Activated CD8-positive, alpha-beta memory T cell treated with anti-CD3 and anti-CD28 coated beads for 1 hour (primary cell): ENCODE measurements around the gene AMPD1.

Experiments
- DNase-seq, 2 donors: peaks; one replicate each; pipeline ENCODE4 v3.0.0-alpha.2; 2020; ENCODE audit warnings: low read depth in 1 of 2; ENCODE audit errors: extremely low read depth in 1 of 2

Gene AMPD1

GRCh38 chr1:114700036-114700600 is 4.8 kb upstream of the AMPD1 start:
- no peak for DNase-seq

- no peak for DNase-seq
Measured at GRCh38 chr1:114696810-114697209, 1.5 kb upstream of the AMPD1 start.

GRCh38 chr1:114694540-114695310 is 621 bp downstream of the AMPD1 start:
- DNase-seq = no peak

DNA sequence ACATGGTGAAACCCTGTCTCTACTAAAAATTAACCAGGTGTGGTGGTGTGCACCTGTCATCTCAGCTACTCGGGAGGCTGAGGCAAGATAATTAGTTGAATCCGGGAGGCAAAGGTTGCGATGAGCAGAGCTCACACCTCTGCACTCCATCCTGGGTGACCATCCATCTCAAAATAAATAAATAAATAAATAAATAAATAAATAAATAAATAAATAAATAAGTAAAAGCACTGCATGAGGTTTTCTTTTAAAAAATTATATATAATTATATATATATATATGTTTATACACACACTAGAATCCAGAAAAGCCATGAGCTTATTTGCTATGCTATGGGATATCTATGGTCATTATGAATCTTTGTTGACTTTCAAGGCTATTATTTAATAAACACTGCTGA is 2.4 kb downstream of the AMPD1 start:
- no peak for DNase-seq

GRCh38 chr1:114691061-114691460 is 4.3 kb downstream of the AMPD1 start:
- DNase-seq = no peak

DNA sequence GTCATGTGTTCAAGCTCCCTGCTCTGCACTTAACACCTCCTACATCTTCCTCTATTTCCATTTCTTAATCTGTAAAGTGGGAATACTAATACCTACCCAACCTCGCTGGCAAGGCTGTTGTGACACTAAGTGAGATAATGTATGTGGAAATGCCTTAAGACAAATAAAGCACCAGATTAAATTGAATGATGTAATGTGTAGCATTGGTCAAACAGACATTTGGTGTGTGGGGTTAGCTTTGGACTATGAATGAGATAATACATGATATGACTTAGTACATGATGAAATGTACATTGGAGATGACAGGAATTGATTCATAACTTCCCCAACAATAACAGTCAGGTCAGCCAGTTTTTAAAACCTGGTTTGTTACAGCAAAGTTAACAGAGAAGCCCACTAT is 5.2 kb downstream of the AMPD1 start:
- DNase-seq = no peak

DNA sequence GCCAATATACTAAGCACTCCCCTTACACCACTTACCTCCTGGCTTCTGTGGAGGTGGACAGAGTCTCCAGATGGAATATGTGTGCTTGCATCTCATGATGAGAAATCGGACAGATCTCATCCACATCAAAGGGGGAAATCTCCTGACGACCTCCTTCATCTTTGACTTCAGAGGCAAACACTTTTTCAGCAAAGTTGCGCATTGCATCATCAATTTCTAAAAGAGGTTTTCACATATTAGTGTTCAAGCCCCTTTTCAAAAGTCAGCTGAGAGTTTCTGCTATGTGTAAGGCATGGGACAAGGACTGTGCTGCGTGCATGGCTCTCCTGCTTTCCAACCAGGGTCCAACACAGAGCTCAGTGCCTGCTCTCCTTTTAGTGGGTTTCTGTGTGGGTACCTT is 6.8 kb downstream of the AMPD1 start:
- DNase-seq = no peak

DNA sequence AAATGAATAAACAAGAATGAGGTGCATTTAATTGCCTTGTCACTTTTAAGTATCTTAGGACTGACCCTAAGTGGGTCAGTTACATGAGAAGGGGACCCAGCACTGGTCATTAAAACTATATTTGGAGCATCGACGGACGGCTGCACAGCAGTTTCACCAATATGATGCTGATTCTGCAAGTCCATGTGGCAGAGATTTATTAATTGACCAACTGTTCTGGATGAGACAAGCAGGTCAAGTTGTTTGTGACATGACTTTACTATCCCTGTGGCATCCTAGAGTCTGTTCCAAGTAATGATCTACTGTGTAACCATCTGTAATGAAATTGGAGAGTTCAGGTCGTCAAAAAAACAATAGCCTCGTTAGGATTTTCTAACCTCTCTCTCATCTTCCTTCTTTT is 9.5 kb downstream of the AMPD1 start:
- no peak for DNase-seq

GRCh38 chr1:114677691-114678090 is 17.7 kb downstream of the AMPD1 start:
- DNase-seq = no peak

- no peak for DNase-seq
Measured at GRCh38 chr1:114676115-114676514, 19.2 kb downstream of the AMPD1 start.

DNA sequence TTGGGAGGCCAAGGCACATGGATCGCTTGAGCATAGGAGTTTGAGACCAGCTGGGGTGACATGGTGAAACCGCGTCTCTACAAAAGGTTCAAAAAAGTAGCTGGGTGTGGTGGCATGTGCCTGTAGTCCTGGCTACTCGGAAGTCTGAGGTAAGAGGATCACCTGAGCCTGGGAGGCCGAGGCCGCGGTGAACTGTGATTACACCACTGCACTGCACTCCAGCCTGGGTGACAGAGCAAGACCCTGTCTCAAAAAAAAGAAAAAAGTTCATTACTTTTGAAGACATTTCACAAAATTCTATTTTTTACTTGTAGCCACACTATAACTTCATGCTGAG is 23.4 kb downstream of the AMPD1 start:
- no peak for DNase-seq

DNA sequence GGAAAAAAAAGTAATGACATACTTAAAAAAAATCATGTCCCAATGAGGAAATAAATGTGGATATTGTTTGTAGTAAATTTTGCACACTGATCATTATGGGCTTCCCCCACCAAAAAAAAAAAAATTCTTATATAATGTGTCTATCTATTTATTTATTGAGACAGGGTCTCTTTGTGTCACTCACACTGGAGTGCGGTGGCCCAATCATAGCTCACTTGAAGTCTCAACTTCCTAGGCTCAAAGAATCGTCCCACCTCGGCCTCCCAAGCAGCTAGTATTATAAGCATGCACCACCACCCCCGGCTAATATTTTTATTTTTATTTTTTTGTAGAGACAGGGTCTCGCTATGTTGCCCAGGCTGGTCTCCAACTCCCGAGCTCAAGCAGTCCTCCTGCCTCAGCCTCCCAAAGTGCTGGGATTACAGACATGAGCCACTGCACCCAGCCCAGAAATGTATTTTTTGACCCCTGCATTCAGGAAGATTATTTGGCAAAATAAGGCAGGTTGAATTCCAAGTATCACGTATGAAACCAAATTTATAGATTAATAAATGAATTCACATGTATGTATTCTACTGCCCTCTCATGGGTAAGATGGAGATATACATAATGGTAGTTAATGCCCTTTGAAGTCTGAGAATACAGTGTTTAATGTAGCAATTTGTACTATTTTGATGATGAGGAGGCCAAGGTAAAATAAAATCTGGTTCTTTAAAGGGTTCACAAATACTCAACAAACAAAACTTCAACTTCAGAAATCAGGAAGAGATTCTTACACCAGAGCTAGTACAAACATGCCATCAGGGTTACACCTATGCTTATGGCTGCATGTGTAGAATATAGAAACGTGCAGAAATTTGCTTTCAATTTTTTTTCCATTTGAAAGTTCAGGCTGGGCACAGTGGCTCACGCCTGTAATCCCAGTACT is 24.1 kb downstream of the AMPD1 start:
- no peak for DNase-seq

DNA sequence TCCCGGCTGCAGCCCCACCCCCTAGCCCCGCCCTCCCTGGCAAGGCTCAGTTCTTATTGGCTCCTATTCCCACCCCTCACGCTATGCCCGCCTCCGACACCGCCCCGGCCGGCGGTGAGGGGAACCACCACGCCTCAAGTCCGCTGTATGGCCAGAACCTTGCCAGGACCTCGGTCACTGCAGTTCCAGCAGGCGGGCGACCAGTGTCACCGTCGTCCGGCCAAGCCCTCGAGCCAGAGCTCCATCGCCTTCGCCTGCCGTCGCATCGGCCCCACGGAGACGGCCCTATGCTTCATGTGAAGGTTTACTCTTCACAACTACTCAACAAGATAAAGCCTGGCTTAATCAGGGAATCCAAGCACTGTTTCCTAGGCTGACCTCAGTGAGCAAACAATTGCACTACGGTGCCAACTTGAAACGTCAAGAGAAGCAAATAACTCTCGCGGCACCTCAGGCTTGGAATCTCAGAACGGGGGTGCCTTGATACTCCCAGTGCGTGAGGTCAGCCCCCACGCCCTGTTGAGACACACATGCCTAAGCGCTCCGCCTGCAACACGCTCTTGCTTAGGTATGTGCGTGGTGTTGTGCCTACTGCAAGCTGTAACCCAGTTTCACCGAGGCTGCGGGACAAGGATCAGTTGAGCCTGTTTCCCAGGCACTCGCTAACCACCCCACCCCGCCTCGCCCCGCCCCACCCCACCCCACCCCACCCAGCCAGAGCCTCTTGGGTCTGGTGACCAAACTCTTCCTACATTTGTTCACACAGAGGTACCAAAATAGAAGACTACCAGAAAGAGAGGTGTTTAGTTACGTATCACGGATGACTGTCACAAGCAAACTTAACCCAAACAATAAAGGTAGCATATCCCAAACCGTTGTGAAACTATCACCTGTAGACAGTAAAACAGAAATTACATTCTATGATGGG is 25.0 kb downstream of the AMPD1 start:
- peak; percentile 66 to 80 for DNase-seq

GRCh38 chr1:114669562-114670082 is 25.7 kb downstream of the AMPD1 start, which contains the start of gene DENND2C:
Gene DENND2C, minus strand, starts transcription at chr1:114670049. Its CDS starts 44,065 bp downstream, at chr1:114625984.
- DNase-seq = peak in 1 of 2 donors; percentile 2

DNA sequence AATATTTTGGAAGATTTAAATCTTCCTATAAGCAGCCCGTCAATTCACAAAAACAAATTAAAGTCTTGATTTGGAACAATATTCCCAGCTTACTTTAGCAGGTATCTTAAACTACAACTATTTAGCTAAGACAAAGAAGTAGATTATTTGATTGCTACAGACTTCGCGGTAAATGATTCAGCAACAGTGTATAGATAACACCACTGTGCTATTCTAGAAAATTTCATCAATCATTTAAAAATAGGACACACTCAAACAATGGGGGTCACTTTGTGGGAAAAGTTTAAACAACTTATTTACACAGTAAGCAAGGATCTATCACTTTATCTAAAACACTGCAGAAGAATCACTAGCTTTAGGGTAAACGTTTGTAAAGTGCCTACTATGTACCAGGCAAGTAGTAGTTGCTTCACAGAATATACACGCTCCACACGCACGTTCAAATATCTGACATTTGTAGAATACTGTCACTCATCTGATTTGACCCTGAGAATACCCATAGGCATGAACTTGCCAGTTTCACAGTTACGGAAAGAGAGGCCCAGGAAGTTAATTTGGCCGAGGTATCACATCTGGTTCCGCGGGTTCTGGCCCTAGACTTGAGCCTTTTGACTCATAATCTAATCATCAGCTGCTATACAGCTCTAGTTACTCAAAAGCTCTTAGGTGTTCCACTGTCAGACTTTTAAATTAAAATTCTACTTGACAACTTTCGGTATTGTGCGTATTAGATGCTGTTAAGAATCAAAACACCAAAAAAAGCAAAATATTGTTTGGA is 26.4 kb downstream of the AMPD1 start:
- DNase-seq = no peak

DNA sequence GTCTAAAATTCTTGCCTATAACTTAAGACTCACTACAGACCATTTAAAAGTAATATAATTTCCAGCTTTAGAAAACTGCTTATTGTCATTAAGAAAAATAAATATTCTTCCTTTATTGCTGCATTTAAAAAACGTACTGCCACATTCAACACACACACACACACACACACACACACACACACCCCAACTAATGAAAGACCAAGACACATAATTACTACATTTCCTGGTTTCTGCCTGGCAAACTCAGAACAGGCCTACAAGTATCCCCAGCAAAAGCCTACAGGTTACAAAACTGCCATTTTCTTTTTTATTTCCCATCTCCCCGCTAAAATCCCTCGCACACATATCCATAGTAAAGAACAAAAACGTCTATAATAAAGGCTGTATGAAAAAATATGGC is 27.0 kb downstream of the AMPD1 start:
- DNase-seq = no peak

- no peak for DNase-seq
Measured at GRCh38 chr1:114666954-114667353, 28.4 kb downstream of the AMPD1 start.

- no peak for DNase-seq
Measured at GRCh38 chr1:114660238-114660637, 35.1 kb downstream of the AMPD1 start.

DNA sequence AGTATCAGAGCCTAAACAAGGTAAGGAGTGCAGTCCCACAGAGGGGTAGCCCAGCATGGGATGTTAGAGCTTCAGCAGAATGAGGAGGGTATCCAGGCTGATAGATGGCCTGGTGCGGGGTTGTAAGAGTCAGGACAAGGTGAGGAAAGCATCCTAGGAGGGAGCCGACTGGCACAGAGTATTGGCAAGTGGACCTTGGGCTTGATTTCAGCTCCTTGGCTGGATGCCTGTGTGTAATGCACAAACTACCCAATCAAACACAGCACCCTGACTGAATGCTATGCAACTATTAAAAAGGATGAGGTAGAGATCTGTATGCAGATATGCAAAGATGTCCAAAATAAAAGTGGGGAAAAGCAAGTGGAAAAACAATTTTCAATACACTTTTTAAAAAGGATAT is 43.5 kb downstream of the AMPD1 start:
- no peak for DNase-seq

- no peak for DNase-seq
Measured at GRCh38 chr1:114648503-114648902, 46.8 kb downstream of the AMPD1 start.
